VCaP (cell line): ENCODE data around the gene ILKAP.

Experiments
- H3K27ac ChIP-seq: fragments of 450-650 bp; 2 replicates; pipeline ENCODE4 v1.5.1; 2017
- TF ChIP-seq, protein P1 (sequence below): fragments of 450-650 bp; conservative IDR thresholded peaks from 2 replicates; pipeline ENCODE4 v1.5.1; 2017; ENCODE audit warnings: mild to moderate bottlenecking, moderate library complexity

ILKAP gene

DNA sequence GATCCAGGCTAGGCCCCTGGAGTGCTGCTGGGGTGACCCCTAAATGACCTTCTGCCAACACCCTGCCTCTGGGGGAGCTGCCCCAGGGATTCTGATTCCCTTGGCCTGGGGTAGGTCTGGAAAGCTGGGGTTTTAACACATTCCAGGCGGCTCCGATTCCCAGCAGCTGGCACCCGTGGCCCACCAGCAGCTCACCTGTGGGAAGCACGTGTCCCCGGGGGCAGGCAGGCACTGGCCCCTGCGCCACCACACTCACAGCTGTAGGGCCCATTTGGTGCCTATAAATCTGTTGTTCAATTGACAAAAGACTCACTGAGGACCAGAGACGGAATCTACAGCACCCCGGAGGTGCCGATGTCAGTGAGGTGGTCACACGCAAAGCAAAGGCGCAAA lies 69.1 kb downstream of the ILKAP start:
- TF ChIP-seq, protein P1, sequence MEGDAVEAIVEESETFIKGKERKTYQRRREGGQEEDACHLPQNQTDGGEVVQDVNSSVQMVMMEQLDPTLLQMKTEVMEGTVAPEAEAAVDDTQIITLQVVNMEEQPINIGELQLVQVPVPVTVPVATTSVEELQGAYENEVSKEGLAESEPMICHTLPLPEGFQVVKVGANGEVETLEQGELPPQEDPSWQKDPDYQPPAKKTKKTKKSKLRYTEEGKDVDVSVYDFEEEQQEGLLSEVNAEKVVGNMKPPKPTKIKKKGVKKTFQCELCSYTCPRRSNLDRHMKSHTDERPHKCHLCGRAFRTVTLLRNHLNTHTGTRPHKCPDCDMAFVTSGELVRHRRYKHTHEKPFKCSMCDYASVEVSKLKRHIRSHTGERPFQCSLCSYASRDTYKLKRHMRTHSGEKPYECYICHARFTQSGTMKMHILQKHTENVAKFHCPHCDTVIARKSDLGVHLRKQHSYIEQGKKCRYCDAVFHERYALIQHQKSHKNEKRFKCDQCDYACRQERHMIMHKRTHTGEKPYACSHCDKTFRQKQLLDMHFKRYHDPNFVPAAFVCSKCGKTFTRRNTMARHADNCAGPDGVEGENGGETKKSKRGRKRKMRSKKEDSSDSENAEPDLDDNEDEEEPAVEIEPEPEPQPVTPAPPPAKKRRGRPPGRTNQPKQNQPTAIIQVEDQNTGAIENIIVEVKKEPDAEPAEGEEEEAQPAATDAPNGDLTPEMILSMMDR, result no peak
- H3K27ac ChIP-seq, result no peak overlapping the region

DNA sequence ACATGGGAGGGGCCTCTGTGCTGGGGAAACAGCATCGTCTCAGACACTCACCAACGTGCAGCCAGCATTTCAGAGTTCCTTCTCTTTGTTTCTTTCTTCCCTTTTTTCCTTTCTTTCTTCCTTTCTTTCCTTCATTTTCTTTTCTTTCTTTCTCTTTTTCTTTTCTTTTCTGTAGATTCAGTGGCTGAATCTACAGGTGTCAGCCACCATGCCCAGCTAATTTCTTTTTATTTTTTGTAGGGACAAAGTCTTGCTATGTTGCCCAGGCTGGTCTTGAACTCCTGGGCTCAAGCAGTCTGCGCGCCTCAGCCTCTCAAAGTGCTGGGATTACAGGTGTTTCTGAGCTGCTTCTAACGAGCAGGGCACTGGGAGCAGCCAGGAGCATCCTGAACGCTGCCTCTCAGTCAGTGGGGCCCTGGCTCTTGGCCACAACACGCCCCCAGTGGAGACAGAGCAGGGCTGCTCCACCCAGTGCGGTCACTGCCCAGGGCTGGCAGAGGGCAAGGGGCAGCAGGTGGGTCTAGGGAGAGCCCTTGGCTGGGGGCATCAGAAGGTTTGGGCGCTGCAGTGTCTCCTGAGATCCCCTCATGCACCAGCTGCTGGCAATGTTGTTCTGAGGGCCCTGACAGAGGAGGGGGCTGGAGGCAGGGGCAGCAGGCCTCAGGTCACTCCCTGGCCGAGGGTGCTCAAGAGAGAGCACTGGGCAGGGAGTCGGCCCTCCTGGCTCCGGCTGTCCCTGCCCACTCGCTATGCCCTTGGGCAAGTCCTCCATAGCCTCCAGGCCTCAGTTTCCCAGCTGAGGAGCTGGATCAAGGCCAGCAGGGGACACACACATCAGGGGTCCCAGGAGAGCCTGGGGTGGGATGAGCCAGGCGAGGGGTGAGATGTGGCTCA lies 69.7 kb downstream of the ILKAP start:
- TF ChIP-seq, protein P1, result no peak
- no peak overlapping the region for H3K27ac ChIP-seq

DNA sequence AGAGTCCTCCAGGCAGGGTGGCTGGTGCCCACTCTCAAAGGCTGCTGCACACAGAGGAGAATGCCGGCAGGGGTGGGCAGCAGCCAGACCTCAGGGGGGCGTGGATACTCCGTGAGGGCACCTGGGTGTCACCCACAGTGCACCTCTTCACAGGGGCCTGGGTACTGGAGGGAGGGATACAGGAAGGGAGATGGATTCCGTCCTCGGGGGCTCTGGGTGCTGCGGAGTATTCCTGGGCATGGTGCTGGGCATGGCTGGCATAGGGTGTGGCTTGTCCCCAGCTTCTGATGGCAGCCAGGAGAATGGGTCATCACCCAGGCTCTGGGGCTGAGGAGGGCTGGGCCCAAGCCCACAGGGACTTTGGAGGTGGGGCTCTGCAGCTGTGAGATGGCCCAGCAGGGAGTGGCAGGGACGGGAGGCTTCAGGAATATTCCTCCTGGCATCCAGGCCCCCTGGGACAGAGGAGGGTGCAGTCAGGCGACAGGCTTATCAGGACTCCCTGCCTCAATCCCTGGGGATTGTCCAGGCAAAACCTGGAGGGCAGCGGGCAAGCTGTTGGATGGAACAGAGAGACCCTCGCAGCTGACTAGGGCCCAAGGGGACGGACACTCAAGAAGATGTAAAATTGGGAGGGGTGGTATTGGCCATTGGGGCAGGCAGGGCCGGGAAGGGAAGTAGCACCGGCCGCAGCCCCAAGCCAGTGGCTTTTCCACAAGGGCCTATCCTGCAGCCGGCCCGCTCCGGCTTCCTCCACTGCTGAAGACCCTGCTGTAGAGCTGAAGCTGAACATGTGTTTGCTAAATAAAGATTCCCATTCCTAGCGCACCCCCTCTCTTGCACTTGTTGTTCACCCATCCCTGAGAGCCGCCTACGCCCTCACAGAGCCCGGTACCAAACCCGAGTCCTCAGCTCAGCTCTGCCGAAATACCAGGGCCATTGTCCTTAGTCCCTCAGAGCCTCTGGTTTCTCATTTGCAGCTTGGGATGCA lies 70.7 kb downstream of the ILKAP start:
- TF ChIP-seq, protein P1, result no peak
- no peak overlapping the region for H3K27ac ChIP-seq

DNA sequence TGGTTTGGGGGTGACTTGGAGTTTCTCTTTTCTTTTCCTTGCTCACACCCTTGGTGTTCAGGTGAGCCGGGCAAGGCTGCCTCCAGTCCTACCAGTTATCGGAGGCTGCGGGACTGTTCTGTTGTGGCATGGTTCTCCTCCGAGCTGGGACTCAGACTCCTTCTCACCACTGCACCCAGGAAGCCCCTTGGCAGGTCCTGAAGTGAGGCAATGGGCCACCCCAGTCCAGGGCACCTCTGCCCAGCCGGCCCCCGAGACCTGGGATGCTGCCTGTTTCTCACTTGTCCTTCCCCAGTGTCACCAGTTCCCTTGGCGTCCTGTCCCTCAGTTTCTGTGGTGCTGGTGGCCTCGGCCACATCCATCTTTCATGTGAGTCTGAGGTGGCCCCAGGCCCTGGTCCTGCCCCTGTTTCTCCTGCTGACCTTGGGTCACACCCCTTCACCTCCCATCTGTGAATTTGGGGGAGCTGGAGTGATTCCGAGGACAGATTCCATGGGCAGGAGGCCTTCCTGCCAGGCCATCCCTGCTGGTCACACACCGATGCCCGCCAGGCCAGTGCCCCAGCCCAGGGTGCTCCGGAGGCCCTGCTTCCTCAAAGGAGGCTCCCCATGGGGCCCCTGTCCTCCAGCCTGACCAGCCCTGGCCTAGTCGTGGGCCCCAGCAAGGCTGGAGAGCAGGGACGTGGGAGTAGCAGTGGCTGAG lies 71.6 kb downstream of the ILKAP start:
- TF ChIP-seq, protein P1, result no peak
- H3K27ac ChIP-seq, result no peak overlapping the region

DNA sequence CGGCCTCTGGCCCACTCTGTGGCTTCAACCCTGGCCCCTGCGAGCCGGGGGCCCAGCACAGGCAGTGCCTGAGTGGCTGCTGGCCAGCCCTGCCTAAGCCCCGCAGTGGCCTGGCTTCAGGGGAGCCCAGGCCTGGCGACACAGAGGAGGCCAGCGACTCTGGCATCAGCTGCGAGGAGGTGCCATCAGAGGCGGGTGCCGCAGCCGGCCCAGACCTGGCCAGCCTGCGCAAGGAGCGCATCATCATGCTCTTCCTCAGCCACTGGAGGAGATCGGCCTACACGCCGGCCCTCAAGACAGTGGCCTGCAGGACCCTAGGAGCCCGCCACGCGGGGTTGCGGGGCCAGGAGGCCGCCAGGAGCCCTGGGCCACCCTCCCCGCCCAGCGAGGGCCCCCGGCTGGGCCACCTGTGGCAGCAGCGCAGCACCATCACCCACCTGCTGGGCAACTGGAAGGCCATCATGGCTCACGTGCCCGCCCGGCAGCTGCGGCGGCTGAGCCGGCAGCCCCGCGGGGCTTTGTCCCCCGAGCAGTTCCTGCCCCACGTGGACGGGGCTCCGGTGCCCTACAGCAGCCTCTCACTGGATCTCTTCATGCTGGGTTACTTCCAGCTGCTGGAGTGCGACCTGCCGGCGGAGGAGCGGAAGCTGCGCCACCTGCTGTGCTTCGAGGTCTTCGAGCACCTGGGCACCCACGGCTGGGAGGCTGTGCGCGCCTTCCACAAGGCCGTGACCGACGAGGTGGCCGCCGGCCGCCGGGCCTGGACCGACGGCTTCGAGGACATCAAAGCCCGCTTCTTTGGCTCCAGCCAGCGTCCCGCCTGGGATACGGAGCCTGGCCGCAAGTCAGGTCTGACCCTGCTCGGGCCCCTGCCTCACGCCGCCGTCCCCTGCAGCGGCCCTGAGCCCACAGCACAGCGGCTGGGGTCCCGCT lies 72.5 kb downstream of the ILKAP start:
- no peak overlapping the region for H3K27ac ChIP-seq
- TF ChIP-seq, protein P1, result no peak

DNA sequence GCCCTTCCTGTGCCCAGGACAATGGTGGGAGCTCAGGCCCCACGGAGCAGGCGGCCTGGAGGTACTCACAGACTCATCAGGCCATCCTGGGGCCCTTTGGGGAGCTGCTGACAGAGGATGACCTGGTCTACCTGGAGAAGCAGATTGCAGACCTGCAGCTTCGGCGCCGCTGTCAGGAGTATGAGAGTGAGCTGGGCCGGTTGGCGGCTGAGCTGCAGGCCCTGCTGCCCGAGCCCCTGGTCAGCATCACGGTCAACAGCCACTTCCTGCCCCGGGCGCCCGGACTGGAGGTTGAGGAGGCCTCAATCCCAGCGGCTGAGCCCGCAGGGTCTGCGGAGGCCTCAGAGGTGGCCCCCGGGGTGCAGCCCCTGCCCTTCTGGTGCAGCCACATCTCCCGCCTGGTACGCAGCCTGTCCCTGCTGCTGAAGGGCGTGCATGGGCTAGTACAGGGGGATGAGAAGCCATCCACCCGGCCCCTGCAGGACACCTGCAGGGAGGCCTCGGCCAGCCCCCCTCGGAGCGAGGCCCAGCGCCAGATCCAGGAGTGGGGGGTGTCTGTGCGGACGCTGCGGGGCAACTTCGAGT lies 73.3 kb downstream of the ILKAP start:
- no peak overlapping the region for H3K27ac ChIP-seq
- TF ChIP-seq, protein P1, result no peak
